Endothelial cell of umbilical vein (primary cell): ENCODE data around the gene MERTK. TPM values are rescaled to one million over a fixed set of nuclear protein-coding genes. Genes with fewer than 3 reads are reported as not detected.

Experiments used
- BruUV-seq: library from RNA; stranded (reverse); fragments of 400-500 nt; replicated peaks from 2 replicates; lab custom pipeline; 2021; lab: Mats Ljungman, UMichigan
- CTCF ChIA-PET: fragments of 300-600, 350-600 bp; sonication (Branson Sonifier 250); formaldehyde crosslinking; loops from one replicate; lab custom pipeline; 2021; ENCODE audit warnings: antibody characterized with exemption, inconsistent platforms; lab: Charles Lee
- POLR2A ChIA-PET: fragments of 300-600, 350-600 bp; sonication (Branson Sonifier 250); formaldehyde crosslinking; loops from one replicate; lab custom pipeline; 2021; ENCODE audit warnings: antibody characterized with exemption, inconsistent platforms; lab: Charles Lee
- DNase-seq: peaks from one replicate; pipeline ENCODE4 v3.0.0-alpha.2; 2011; ENCODE audit warnings: low read depth, low spot score
- FAIRE-seq: peaks from 2 replicates; lab custom pipeline; 2011; peaks lifted over from hg19 to GRCh38; lab: Jason Lieb, UNC
- H2AFZ ChIP-seq: 2 replicates; pipeline ENCODE4 v1.6.0; 2012; ENCODE audit warnings: low read depth, low read length, control low read depth, inconsistent platforms
- H3K27ac ChIP-seq: 2 replicates; pipeline ENCODE4 v1.5.1; 2011; ENCODE audit warnings: low read depth, mild to moderate bottlenecking, control low read depth, low read length, moderate library complexity; ENCODE audit not compliant: insufficient read depth
- H3K27me3 ChIP-seq, 2 experiments: 2 replicates each; pipeline versions ENCODE4 v1.6.0 to v1.6.1; 2011; ENCODE audit warnings: low read length in 2 of 2, mixed read lengths in 1 of 2; ENCODE audit not compliant: control insufficient read depth in 2 of 2, insufficient read depth in 2 of 2
- H3K36me3 ChIP-seq, 2 experiments: 2 replicates in 1 of 2; 3 replicates in 1 of 2; pipeline ENCODE4 v1.5.1; 2011; ENCODE audit warnings: low read length in 2 of 2, mild to moderate bottlenecking in 1 of 2, moderate library complexity in 1 of 2; ENCODE audit not compliant: control insufficient read depth in 2 of 2, insufficient read depth in 2 of 2; ENCODE audit errors: extremely low read depth in 1 of 2
- H3K4me1 ChIP-seq: 3 replicates; pipeline ENCODE4 v1.5.1; 2011; ENCODE audit warnings: mild to moderate bottlenecking, low read length; ENCODE audit not compliant: control insufficient read depth, insufficient read depth; ENCODE audit errors: extremely low read depth
- H3K4me2 ChIP-seq: 2 replicates; pipeline ENCODE4 v1.6.1; 2011; ENCODE audit warnings: low read length, control low read depth, mixed read lengths; ENCODE audit not compliant: insufficient read depth
- H3K4me3 ChIP-seq, 3 experiments: fragments of 200-600 bp in 1 of 3; sonication (generic), shearing (Covaris generic) in 1 of 3; replicated peaks in 1 of 3; 2 replicates each; pipeline ENCODE4 v1.5.1; 2011 to 2016; ENCODE audit warnings: control low read depth in 3 of 3, low read length in 3 of 3, mild to moderate bottlenecking in 2 of 3, inconsistent platforms in 1 of 3, low read depth in 1 of 3, moderate library complexity in 1 of 3; ENCODE audit not compliant: insufficient read depth in 1 of 3
- H3K79me2 ChIP-seq: 2 replicates; pipeline ENCODE4 v1.6.0; 2012; ENCODE audit warnings: low read length, inconsistent platforms; ENCODE audit not compliant: control insufficient read depth, insufficient read depth
- H3K9ac ChIP-seq: replicated peaks from 2 replicates; pipeline ENCODE3; 2011; ENCODE audit warnings: low read length, control low read depth; ENCODE audit not compliant: insufficient read depth; ENCODE audit errors: extremely low read depth
- H3K9me1 ChIP-seq: replicated peaks from 3 replicates; pipeline ENCODE4 v1.6.0; 2011; ENCODE audit warnings: mild to moderate bottlenecking, low read length; ENCODE audit not compliant: control insufficient read depth, insufficient read depth; ENCODE audit errors: extremely low read depth
- H3K9me3 ChIP-seq: replicated peaks from 2 replicates; pipeline ENCODE4 v1.5.1; 2012; ENCODE audit warnings: low read length, inconsistent platforms; ENCODE audit not compliant: control insufficient read depth, insufficient read depth
- H4K20me1 ChIP-seq: replicated peaks from 2 replicates; pipeline ENCODE3; 2011; ENCODE audit warnings: mild to moderate bottlenecking, low read length; ENCODE audit not compliant: control insufficient read depth, insufficient read depth; ENCODE audit errors: extremely low read depth
- EZH2 ChIP-seq: IDR thresholded peaks from 2 replicates; pipeline ENCODE4 v1.6.1; 2012; ENCODE audit warnings: borderline replicate concordance, low read depth, mild to moderate bottlenecking, moderate library complexity, low read length, inconsistent platforms; ENCODE audit not compliant: severe bottlenecking
- FOS ChIP-seq: IDR thresholded peaks from 2 replicates; pipeline ENCODE4 v1.6.1; 2011; ENCODE audit warnings: mild to moderate bottlenecking, low read length, moderate library complexity, borderline replicate concordance; ENCODE audit not compliant: insufficient read depth
- GATA2 ChIP-seq: IDR thresholded peaks from 2 replicates; pipeline ENCODE4 v1.7.0; 2011; ENCODE audit warnings: low read depth, mild to moderate bottlenecking, moderate library complexity, mixed read lengths, low read length; ENCODE audit not compliant: insufficient read length, insufficient read depth
- JUN ChIP-seq: IDR thresholded peaks from 2 replicates; pipeline ENCODE4 v1.6.1; 2011; ENCODE audit warnings: borderline replicate concordance, low read depth; ENCODE audit not compliant: insufficient read length, insufficient read depth
- MYC ChIP-seq: IDR thresholded peaks from one replicate; pipeline ENCODE4 v1.6.1; 2011; ENCODE audit warnings: mild to moderate bottlenecking, low read depth, low read length
- POLR2A ChIP-seq: IDR thresholded peaks from 2 replicates; pipeline ENCODE4 v1.6.1; 2012; ENCODE audit warnings: low read depth, mild to moderate bottlenecking, control low read depth, low read length
- POLR2AphosphoS5 ChIP-seq: IDR thresholded peaks from 2 replicates; pipeline ENCODE4 v1.6.1; 2012; ENCODE audit warnings: low read depth, mild to moderate bottlenecking, control low read depth, low read length, moderate library complexity; ENCODE audit not compliant: insufficient read depth
- dilution Hi-C: fragments of 300-500 bp; cut with MboI; formaldehyde crosslinking; loops from one replicate; pipeline ENCODE4 v1.15.0; 2019; ENCODE audit warnings: low sequenced_read_pairs; ENCODE audit not compliant: extremely low pct_ligation_motif_present
- intact Hi-C: fragments of 100-400 bp; cut with micrococcal nuclease; formaldehyde crosslinking; loops from one replicate; pipeline ENCODE4 v1.10.0; 2022
- polyA plus RNA-seq, 4 experiments: library from polyadenylated mRNA; depleted of rRNA in 3 of 4; stranded (reverse) in 3 of 4; unstranded in 1 of 4; fragments of >200 nt; gene quantifications; 2 replicates each; pipeline versions ENCODE4 v1.2.1 to v1.2.3, GENCODE V29; 2011 to 2012; ENCODE audit warnings: missing spikeins in 1 of 4
- total RNA-seq: library from RNA; stranded (reverse); gene quantifications from 2 replicates; pipeline ENCODE4 v1.2.3, GENCODE V29; 2021
- TF ChIP-seq, protein P1 (sequence below), 2 donors: IDR thresholded peaks; 1 replicate in 1 of 2; 2 replicates in 1 of 2; pipeline ENCODE4 v1.5.1; 2011; ENCODE audit warnings: low read length in 2 of 2, mild to moderate bottlenecking in 2 of 2, moderate library complexity in 2 of 2, control low read depth in 1 of 2, inconsistent platforms in 1 of 2, low read depth in 1 of 2; ENCODE audit not compliant: insufficient read depth in 1 of 2; ENCODE audit errors: extremely low read depth in 1 of 2
- TF ChIP-seq, protein P2 (sequence below): IDR thresholded peaks from 2 replicates; pipeline ENCODE4 v1.6.1; 2011; ENCODE audit not compliant: insufficient read depth, insufficient read length

The MERTK gene
- total and polyA plus RNA-seq, 2 donors (not counting 3 experiments of a cell fraction or from before 2014, with no cell fraction given): 37.3 to 39.6 TPM

DNA sequence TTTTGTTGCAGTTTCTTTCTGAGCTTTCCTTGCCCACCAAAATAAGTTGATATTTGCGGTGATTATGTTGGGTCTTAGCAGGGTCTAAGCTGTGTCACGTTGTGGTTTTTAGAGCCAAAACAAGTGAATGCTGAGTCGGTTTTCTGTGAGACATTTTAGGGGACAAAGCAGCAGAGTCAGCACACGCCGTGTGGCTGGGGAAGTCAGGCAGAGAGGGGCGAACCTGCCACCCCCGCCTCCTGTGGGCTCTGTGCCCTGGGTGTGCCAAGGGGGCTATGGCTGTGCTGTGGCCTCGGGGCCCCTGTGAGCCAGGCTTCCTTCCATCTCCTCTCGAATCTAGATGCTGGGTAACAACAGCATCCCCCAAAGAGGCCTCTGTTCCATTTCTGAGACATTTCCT lies 125.8 kb downstream of the MERTK start:
- Histone ChIP-seq H3K4me2 (no peak overlapping the region), H3K36me3 (peaks cover 10 to 16% of the 10 kb centered on the region in 2 experiments), H3K9me3 (no peaks in the 10 kb centered on the region), H3K4me1 (peaks cover 17% of the 10 kb centered on the region), H3K79me2 (no peaks in the 10 kb centered on the region), H3K27ac (no peak overlapping the region), H3K9me1 (no peaks in the 10 kb centered on the region), H3K27me3 (no peaks in the 10 kb centered on the region), H2AFZ (no peak overlapping the region), H4K20me1 (no peaks in the 10 kb centered on the region), H3K9ac (no peak overlapping the region), H3K4me3 (no peak overlapping the region)
- FAIRE-seq (no peak), DNase-seq (no peak)
- ChIA-PET CTCF (interaction anchor here (1.7 kb wide), 1 partner anchor 127 kb away, joined by 6 read pairs; no protein-coding TSS in a partner anchor), POLR2A (no interaction called here)
- BruUV-seq: no TSS peak
- dilution Hi-C loops: no loop called here
- TF ChIP-seq, protein P1, sequence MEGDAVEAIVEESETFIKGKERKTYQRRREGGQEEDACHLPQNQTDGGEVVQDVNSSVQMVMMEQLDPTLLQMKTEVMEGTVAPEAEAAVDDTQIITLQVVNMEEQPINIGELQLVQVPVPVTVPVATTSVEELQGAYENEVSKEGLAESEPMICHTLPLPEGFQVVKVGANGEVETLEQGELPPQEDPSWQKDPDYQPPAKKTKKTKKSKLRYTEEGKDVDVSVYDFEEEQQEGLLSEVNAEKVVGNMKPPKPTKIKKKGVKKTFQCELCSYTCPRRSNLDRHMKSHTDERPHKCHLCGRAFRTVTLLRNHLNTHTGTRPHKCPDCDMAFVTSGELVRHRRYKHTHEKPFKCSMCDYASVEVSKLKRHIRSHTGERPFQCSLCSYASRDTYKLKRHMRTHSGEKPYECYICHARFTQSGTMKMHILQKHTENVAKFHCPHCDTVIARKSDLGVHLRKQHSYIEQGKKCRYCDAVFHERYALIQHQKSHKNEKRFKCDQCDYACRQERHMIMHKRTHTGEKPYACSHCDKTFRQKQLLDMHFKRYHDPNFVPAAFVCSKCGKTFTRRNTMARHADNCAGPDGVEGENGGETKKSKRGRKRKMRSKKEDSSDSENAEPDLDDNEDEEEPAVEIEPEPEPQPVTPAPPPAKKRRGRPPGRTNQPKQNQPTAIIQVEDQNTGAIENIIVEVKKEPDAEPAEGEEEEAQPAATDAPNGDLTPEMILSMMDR (IDR thresholded peaks at IDR 0.05; ENCODE audit: extremely low read depth in 1 of 2, insufficient read depth in 1 of 2, low read depth in 1 of 2, low read length in 2 of 2): no peak
- TF ChIP-seq FOS (no peak), EZH2 (no peak), JUN (no peak), POLR2AphosphoS5 (no peak), POLR2A (no peak), MYC (no peak), GATA2 (no peak)
- TF ChIP-seq, protein P2, sequence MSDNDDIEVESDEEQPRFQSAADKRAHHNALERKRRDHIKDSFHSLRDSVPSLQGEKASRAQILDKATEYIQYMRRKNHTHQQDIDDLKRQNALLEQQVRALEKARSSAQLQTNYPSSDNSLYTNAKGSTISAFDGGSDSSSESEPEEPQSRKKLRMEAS: no peak
- intact Hi-C loops: no loop called here
